Astrocyte (in vitro differentiated cells and primary cell): ENCODE measurements around the gene PRKCE. TPM values are rescaled to one million over a fixed set of nuclear protein-coding genes. Genes with fewer than 3 reads are reported as not detected.

Experiments
- DNase-seq: peaks from one replicate; pipeline ENCODE4 v3.0.0-alpha.2; 2010; ENCODE audit warnings: low read depth
- FAIRE-seq: peaks from 2 replicates; lab custom pipeline; 2011; peaks lifted over from hg19 to GRCh38; lab: Jason Lieb, UNC
- H2AFZ ChIP-seq: 2 replicates; pipeline ENCODE4 v1.6.0; 2012; ENCODE audit warnings: low read depth, low read length, inconsistent platforms
- H3K27ac ChIP-seq: 2 replicates; pipeline ENCODE4 v1.5.1; 2011; ENCODE audit warnings: low read depth, low read length, inconsistent platforms
- H3K27me3 ChIP-seq: 2 replicates; pipeline ENCODE4 v1.6.0; 2011; ENCODE audit warnings: low read length, inconsistent platforms; ENCODE audit not compliant: insufficient read depth
- H3K36me3 ChIP-seq: 2 replicates; pipeline ENCODE4 v1.5.1; 2011; ENCODE audit warnings: low read length, inconsistent platforms; ENCODE audit not compliant: insufficient read depth
- H3K4me1 ChIP-seq: 2 replicates; pipeline ENCODE4 v1.5.1; 2011; ENCODE audit warnings: low read length, inconsistent platforms; ENCODE audit not compliant: insufficient read depth
- H3K4me2 ChIP-seq: 2 replicates; pipeline ENCODE4 v1.6.0; 2012; ENCODE audit warnings: low read length, inconsistent platforms
- H3K4me3 ChIP-seq: 2 replicates; pipeline ENCODE4 v1.5.1; 2011; ENCODE audit warnings: low read depth, mild to moderate bottlenecking, low read length, inconsistent platforms; ENCODE audit not compliant: insufficient read depth
- H3K79me2 ChIP-seq: 2 replicates; pipeline ENCODE4 v1.6.0; 2012; ENCODE audit warnings: mild to moderate bottlenecking, low read length, inconsistent platforms; ENCODE audit not compliant: insufficient read depth
- H3K9ac ChIP-seq: 2 replicates; pipeline ENCODE4 v1.6.0; 2012; ENCODE audit warnings: mild to moderate bottlenecking, low read length, inconsistent platforms
- H3K9me3 ChIP-seq: 2 replicates; pipeline ENCODE4 v1.5.1; 2012; ENCODE audit warnings: low read depth, mild to moderate bottlenecking, low read length, inconsistent platforms; ENCODE audit not compliant: insufficient read depth
- H4K20me1 ChIP-seq: 2 replicates; pipeline ENCODE4 v1.6.0; 2012; ENCODE audit warnings: low read length, inconsistent platforms; ENCODE audit not compliant: insufficient read depth
- H3K27ac Mint-ChIP-seq: one replicate; pipeline ENCODE4 v1.8.0; 2021; ENCODE audit warnings: mild to moderate bottlenecking, mixed read lengths; ENCODE audit not compliant: unreplicated experiment
- H3K27me3 Mint-ChIP-seq: one replicate; pipeline ENCODE4 v1.8.0; 2021; ENCODE audit warnings: low read depth, mixed read lengths; ENCODE audit not compliant: unreplicated experiment
- H3K36me3 Mint-ChIP-seq: one replicate; pipeline ENCODE4 v1.8.0; 2021; ENCODE audit warnings: low read depth, mixed read lengths; ENCODE audit not compliant: unreplicated experiment
- H3K4me1 Mint-ChIP-seq: one replicate; pipeline ENCODE4 v1.8.0; 2021; ENCODE audit warnings: low read depth, mixed read lengths; ENCODE audit not compliant: unreplicated experiment
- H3K4me3 Mint-ChIP-seq: one replicate; pipeline ENCODE4 v1.8.0; 2021; ENCODE audit warnings: mild to moderate bottlenecking, moderate library complexity, mixed read lengths; ENCODE audit not compliant: unreplicated experiment
- H3K9me3 Mint-ChIP-seq: one replicate; pipeline ENCODE4 v1.8.0; 2021; ENCODE audit warnings: mild to moderate bottlenecking, mixed read lengths; ENCODE audit not compliant: unreplicated experiment
- EZH2 ChIP-seq: IDR thresholded peaks from 2 replicates; pipeline ENCODE4 v1.6.1; 2012; ENCODE audit warnings: mild to moderate bottlenecking, low read length, inconsistent platforms; ENCODE audit not compliant: insufficient read depth
- total RNA-seq: library from RNA; stranded (reverse); gene quantifications from 2 replicates; pipeline ENCODE4 v1.2.1, GENCODE V29; 2021
- TF ChIP-seq, protein P1 (sequence below): IDR thresholded peaks from 2 replicates; pipeline ENCODE4 v1.5.1; 2011; ENCODE audit warnings: low read depth, mild to moderate bottlenecking, inconsistent platforms, low read length, moderate library complexity; ENCODE audit not compliant: insufficient read depth

Gene PRKCE
- total RNA-seq, 1 donor from 2014 or later = 12.8 TPM

DNA sequence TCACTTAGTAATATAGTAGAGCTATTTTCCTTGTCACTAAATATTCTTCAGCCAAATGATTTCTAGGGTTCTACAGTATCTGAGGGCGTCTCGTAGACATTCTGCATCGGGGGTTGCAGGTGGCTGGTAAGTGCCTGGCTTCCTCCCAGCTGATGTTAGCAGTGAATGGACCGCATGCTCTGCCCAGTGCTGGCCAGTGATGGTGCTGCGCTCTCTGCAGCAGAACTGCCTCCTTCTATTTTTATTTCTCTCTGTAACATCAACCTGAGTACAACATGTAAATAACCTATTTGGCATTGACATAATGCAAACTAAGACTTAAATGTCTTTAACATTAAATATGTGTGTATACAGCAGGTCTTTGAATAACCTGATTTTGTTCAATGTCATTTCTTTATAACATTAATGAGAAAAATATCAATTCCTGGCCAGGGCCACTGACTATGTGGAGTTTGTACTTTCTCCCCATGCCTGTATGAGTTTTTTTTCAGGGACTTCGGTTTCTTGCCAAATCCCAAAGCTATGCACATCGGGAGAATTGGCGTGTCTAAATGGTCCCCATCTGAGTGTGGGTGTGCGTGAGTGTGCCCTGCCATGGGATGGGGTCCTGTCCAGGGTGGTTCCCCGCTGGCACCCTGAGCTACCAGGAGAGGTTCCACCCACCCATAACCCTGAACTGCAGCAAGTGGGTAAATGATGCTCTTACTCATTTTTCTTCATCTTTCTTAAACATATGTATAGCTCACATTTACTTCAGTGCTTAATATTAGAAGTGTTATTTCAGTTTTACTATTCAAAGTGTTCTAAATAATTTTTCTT, 367.5 kb downstream of the PRKCE start:
- Mint-ChIP-seq H3K4me1 (peaks cover 25% of the 10 kb centered on the region), H3K9me3 (peaks cover 11% of the 10 kb centered on the region), H3K27me3 (no peaks in the 10 kb centered on the region), H3K4me3 (no peak overlapping the region), H3K27ac (no peak overlapping the region), H3K36me3 (peaks cover 7% of the 10 kb centered on the region)
- H3K4me3 ChIP-seq = no peak overlapping the region
- H3K4me2 ChIP-seq = no peak overlapping the region
- TF ChIP-seq, protein P1, sequence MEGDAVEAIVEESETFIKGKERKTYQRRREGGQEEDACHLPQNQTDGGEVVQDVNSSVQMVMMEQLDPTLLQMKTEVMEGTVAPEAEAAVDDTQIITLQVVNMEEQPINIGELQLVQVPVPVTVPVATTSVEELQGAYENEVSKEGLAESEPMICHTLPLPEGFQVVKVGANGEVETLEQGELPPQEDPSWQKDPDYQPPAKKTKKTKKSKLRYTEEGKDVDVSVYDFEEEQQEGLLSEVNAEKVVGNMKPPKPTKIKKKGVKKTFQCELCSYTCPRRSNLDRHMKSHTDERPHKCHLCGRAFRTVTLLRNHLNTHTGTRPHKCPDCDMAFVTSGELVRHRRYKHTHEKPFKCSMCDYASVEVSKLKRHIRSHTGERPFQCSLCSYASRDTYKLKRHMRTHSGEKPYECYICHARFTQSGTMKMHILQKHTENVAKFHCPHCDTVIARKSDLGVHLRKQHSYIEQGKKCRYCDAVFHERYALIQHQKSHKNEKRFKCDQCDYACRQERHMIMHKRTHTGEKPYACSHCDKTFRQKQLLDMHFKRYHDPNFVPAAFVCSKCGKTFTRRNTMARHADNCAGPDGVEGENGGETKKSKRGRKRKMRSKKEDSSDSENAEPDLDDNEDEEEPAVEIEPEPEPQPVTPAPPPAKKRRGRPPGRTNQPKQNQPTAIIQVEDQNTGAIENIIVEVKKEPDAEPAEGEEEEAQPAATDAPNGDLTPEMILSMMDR = no peak
- TF ChIP-seq EZH2 = no peak
- H4K20me1 ChIP-seq = no peaks in the 10 kb centered on the region
- H2AFZ ChIP-seq = no peak overlapping the region
- H3K36me3 ChIP-seq = no peaks in the 10 kb centered on the region
- H3K9me3 ChIP-seq = no peaks in the 10 kb centered on the region
- H3K79me2 ChIP-seq = no peaks in the 10 kb centered on the region
- DNase-seq (no peak), FAIRE-seq (no peak)
- H3K9ac ChIP-seq = no peak overlapping the region
- H3K27me3 ChIP-seq = no peaks in the 10 kb centered on the region
- peaks cover 11% of the 10 kb centered on the region for H3K4me1 ChIP-seq
- H3K27ac ChIP-seq = no peak overlapping the region

- H3K9ac ChIP-seq = no peak overlapping the region
- no peak overlapping the region for H2AFZ ChIP-seq
- H3K79me2 ChIP-seq = no peaks in the 10 kb centered on the region
- H4K20me1 ChIP-seq = no peaks in the 10 kb centered on the region
- FAIRE-seq (no peak), DNase-seq (peak; percentile 83)
- Mint-ChIP-seq H3K9me3 (peaks cover 11% of the 10 kb centered on the region), H3K36me3 (peaks cover 7% of the 10 kb centered on the region), H3K27ac (no peak overlapping the region), H3K27me3 (no peaks in the 10 kb centered on the region), H3K4me3 (no peak overlapping the region), H3K4me1 (peaks cover 16% of the 10 kb centered on the region)
- no peak overlapping the region for H3K27ac ChIP-seq
- TF ChIP-seq EZH2 = no peak
- TF ChIP-seq, protein P1 = no peak
- peaks cover 4% of the 10 kb centered on the region for H3K4me1 ChIP-seq
- no peaks in the 10 kb centered on the region for H3K27me3 ChIP-seq
- H3K4me2 ChIP-seq = no peak overlapping the region
- H3K9me3 ChIP-seq = no peaks in the 10 kb centered on the region
- H3K36me3 ChIP-seq = no peaks in the 10 kb centered on the region
- no peak overlapping the region for H3K4me3 ChIP-seq
Observed at GRCh38 chr2:46020416-46020815, 368.9 kb downstream of the PRKCE start.
